CD4-positive, alpha-beta T cell treated with Interleukin-17A for 4 hours (primary cell): ENCODE results near the gene SAT2.

Experiments used
- DNase-seq: peaks from one replicate; pipeline ENCODE4 v3.0.0-alpha.2; 2020; ENCODE audit warnings: mixed read lengths

SAT2 gene

DNA sequence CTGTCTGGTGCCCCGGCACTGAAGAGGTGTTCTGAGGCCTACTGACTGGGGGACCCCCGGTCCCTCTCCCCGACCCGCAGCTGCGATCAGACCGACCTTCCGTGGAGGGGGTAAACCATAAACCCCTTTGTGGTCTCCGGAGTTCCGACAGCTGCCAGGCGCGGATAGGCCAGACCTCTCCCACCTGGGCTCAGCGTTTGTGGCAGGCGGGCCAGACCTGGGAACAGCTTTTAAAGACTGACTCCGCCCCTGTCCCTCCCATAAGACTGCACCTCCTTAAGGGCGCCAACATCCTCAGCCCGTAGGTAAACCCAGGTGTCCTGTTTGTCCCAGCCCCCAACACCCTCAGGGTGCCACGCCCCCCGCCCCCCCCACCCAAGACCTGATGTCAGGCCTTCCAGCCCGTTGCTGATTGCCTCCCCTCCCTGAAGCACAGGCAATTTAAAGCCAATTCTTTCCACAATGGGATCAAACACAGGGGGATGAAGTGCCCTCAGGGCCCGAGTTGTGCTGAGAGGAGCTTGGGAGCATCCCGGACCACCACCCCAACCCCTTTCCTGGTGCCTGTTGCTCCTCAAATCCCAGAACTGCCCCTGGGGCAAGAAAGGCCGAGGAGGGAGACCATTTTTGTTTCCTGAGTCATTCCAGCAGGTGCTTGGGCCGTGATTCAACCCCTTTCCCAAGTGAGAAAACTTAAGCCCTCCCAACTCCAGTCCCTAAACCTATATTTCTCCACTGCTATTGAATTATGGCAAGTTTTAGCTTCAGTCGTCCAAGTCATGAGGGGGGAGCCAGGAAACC, 37.5 kb downstream of the SAT2 start, which contains the start of gene SOX15:
Gene SOX15, minus strand, starts transcription at position 204 of the 801 bp plus-strand sequence. CDS start 418 bp downstream, outside the sequence.
- DNase-seq = no peak

DNA sequence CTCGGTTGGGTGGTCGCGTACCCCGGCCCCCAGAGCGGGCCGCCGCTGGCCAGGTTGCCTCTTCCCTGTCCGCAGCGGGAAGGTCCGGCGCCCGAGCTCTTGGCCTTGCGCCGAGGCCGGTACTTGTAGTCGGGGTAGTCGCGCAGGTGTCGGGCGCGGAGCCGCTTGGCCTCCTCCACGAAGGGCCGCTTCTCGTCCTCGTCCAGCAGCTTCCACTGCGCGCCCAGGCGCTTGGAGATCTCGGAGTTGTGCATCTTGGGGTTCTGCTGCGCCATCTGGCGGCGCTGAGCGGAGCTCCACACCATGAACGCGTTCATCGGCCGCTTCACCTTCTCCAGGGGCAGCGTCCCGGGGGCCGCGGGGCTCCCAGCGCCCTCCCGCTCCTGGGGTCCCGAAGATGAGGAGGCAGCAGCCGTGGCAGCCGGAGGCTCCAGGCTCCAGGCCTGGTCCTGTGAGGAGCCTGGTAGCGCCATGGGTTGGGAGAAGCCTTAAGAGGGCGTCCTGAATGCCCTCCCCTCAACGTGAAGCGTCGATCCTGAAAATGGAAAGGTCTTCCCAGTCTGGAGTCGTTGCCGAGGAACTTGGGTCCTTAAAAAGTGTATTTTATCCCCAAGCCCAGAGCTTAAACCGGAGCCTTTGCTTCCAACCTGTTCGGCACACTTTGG, 38.3 kb downstream of the SAT2 start:
- peak; percentile 79 for DNase-seq

DNA sequence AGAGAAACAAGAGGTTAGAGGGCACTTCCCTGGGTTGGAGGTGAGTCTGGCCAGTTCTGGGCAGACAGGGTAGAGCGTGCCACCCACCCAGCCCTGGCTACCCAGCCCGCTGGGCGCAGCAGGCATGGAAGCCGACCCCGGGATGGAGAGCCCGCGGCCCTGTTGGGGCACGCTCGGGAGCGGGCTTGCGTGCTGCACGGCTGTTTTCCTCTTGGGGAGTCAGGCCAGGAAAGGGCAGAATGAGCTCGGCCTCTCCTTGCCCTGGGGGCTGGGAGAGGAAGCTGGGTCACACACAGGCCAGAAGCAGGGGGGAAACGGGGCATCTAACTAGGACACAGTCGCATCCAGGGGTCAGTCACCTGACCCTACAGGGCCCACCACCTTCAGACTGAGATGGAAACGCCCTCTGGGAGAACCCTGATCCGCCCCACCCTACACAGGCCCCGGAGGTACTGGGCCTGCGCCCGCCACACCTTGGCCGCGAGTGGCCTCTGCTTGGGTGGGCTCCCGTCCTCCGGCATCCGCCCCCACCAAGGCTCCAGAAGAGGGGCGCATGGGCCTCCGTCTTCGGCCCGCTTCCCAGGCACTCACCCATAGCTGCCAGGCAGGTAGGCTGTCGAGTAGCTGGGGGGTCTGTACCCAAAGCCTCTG, 38.9 kb downstream of the SAT2 start:
- DNase-seq = no peak

DNA sequence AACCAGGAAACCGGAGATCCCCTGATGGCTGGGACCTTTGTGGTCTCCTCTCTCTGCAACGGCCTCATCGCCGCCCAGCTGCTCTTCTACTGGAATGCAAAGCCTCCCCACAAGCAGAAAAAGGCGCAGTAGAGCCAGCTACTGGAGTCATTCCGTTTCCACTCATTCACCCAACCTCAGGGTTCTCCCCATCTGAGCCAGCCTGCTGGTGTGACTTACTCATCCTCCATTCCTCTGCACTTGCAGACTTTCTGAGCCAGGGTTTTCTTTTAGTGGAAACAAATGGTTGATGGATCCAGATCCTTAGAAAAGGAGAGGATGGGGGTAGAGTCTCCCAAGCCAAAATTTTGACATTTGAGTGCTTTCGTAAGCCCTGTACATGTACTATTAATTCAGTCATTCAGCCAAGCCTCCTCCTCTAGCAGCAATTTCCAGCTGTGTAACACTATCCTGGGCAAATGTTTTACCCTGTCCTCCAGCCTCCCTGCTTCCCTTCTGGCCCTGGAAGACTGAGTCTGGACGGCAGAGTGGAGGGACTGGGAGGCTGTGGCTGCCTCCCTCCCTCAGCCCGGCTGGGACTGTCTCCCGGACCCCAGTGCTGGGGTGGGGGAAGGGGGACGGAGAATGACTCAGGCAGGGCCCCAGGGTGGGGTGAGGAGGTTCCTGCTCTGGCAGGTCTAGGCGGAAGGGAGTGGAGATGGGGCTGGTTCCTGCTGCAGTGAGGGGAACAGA, 40.0 kb downstream of the SAT2 start:
- no peak for DNase-seq

DNA sequence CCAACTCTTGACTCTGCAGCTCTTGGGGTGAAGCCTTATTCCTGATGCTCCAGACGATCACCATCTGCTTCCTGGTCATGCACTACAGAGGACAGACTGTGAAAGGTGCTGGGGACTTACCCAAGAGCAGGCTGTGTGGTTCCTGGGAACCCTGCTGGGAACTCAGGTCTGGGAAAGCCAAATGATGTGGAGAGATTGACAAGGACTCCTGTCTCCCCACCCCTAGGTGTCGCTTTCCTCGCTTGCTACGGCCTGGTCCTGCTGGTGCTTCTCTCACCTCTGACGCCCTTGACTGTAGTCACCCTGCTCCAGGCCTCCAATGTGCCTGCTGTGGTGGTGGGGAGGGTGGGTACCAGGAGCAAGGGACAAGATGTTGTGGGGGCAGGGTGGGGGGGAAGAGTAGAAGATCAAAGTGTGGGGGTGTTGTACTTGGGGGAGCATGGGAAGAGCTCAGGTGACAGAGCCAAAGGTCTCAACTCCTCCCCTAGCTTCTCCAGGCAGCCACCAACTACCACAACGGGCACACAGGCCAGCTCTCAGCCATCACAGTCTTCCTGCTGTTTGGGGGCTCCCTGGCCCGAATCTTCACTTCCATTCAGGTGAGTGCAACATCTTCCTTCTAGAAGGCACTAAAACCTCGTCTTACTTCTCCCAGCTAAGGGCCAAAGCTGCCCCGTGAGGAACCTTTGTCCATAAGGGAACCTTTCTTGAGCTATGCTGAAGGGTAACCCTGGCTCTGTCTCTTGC, 40.8 kb downstream of the SAT2 start:
- no peak for DNase-seq

DNA sequence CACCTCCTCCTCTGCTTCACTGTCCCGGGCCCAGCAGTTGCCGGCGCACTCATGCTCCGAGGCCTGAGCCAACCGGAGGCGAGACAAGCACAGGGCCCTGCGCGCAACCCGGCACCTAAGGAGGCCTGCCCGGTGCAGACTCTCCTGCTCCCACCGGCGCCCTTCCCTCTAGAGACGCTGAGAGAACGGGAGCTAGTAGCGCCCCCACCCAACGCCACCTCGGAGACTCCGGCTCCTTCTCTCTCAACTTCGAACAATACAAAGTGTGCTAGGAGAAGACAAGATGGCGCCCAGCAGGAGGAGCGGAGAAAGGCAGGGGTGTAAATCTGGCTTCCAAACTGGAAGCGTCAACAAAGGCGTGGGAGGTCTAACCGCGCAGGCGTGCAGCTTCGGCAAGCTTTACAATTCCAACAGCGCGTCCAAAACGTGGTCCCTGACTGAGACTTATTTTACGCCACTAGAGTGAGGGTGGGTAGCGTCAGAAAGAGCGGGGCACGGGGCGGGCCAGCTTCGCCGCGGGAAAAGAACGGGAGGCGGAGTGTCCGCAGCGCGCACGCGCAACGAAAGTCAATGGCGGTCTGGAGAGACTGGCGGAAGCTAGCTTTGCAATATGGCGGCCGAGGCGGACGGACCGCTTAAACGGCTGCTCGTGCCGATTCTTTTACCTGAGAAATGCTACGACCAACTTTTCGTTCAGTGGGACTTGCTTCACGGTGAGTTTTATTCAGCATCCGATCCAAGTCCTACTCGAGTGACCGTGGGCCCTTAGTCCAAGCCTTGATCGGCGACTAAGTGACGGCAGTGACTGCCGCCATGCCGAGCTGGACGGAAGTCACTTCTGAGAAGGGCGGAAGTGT, 44.1 kb downstream of the SAT2 start, which contains the start of gene MPDU1:
Gene MPDU1, plus strand, starts transcription at position 600 of the 857 bp plus-strand sequence. Its CDS starts 11 bp downstream, at position 611.
- peak; percentile 96 for DNase-seq

DNA sequence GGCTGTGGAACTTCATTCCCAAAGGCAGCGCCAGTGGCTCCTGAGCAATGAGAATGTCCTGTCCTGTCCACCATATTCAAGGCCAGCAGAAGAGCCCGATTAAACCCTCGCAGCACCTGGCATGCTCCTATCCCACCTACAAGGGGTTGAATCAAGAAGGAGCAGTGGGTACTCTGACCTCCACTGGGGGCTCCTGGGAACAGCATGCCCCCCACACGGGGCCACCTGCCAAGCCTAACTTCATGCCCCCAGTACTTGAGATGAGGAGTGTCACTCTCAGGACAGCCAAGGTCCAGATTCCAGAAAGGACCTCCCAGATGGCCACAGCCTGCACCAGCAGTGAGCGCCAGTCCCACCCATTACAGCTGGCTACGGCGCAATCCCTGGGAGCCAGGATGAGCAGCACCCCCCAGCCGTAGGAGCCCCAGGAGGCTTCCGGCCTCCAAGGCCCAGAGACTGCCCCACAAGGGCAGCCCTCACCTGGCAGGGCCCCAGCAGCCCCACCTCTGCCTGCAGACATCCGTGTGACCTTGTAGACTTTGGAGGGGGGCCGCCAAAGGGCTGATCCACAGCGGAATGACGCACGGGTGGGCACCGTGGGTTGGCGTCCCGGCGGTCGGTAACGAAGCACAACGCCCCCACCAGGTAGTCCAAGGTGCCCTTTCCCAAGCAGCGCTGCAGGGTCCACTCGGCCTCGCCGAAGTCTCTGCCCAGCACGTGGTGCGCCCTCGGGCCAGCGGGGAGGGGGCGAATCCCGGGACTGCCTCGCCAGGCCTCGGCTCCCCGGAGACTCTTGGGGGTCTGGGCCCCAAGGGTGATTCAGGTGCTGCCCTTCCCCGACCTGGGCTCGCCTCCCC, 45.0 kb downstream of the SAT2 start:
- no peak for DNase-seq

DNA sequence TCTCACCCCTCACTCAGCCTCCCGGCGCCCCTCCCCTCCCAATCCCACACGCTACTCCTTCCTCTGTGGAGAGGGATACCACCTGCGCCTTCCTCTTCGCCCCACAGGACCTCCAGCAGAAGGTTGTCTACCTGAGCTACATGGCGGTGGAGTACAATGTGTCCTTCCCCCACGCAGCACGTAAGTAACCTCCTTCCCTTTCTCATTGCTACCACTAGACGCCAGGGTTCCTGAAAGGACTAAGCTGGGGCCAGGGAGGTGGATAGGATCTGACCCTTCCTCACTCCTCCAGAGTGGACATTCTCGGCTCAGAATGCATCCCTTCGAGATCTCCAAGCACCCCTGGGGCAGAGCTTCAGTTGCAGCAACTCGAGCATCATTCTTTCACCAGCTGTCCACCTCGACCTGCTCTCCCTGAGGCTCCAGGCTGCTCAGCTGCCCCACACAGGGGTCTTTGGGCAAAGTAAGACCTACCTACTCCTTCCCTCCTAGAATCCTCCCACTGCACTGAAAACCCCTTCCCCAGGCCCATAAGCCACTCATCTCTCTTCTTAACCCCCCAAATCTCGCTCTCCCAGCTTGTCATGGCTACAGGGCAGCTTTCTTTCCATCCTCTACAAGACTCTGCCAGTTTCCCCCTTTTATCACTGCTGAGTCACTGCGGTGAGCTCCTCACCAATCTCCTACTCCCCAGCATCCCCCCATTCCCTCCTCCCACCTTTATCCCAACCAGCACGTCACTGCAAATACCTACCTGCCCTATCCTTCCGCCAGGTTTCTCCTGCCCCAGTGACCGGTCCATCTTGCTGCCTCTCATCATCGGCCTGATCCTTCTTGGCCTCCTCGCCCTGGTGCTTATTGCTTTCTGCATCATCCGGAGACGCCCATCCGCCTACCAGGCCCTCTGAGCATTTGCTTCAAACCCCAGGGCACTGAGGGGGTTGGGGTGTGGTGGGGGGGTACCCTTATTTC, 46.7 kb downstream of the SAT2 start:
- DNase-seq = no peak

DNA sequence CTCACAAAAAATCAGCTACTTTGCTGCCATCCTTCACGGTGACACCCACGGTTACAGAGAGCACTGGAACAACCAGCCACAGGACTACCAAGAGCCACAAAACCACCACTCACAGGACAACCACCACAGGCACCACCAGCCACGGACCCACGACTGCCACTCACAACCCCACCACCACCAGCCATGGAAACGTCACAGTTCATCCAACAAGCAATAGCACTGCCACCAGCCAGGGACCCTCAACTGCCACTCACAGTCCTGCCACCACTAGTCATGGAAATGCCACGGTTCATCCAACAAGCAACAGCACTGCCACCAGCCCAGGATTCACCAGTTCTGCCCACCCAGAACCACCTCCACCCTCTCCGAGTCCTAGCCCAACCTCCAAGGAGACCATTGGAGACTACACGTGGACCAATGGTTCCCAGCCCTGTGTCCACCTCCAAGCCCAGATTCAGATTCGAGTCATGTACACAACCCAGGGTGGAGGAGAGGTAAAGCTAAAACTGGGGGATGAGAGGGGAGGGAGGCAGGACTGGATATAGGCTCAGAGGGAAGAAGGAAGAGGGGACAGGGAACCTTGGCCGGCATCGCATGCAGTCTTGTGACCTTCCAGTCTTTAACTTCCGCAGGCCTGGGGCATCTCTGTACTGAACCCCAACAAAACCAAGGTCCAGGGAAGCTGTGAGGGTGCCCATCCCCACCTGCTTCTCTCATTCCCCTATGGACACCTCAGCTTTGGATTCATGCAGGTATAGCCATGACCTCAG, 47.6 kb downstream of the SAT2 start:
- DNase-seq = no peak

DNA sequence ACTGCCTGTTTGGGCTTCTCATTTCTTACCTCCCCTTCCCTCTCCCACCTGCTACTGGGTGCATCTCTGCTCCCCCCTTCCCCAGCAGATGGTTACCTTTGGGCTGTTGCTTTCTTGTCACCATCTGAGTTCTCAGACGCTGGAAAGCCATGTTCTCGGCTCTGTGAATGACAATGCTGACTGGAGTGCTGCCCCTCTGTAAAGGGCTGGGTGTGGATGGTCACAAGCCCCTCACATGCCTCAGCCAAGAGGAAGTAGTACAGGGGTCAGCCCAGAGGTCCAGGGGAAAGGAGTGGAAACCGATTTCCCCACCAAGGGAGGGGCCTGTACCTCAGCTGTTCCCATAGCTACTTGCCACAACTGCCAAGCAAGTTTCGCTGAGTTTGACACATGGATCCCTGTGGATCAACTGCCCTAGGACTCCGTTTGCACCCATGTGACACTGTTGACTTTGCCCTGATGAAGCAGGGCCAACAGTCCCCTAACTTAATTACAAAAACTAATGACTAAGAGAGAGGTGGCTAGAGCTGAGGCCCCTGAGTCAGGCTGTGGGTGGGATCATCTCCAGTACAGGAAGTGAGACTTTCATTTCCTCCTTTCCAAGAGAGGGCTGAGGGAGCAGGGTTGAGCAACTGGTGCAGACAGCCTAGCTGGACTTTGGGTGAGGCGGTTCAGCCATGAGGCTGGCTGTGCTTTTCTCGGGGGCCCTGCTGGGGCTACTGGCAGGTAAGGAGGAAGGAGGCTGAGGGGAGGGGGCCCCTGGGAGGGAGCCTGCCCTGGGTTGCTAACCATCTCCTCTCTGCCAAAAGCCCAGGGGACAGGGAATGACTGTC, 48.4 kb downstream of the SAT2 start, which contains the start of gene CD68:
Gene CD68, plus strand, starts transcription at position 638 of the 833 bp plus-strand sequence. Its CDS starts 40 bp downstream, at position 678.
- DNase-seq = peak; percentile 68

DNA sequence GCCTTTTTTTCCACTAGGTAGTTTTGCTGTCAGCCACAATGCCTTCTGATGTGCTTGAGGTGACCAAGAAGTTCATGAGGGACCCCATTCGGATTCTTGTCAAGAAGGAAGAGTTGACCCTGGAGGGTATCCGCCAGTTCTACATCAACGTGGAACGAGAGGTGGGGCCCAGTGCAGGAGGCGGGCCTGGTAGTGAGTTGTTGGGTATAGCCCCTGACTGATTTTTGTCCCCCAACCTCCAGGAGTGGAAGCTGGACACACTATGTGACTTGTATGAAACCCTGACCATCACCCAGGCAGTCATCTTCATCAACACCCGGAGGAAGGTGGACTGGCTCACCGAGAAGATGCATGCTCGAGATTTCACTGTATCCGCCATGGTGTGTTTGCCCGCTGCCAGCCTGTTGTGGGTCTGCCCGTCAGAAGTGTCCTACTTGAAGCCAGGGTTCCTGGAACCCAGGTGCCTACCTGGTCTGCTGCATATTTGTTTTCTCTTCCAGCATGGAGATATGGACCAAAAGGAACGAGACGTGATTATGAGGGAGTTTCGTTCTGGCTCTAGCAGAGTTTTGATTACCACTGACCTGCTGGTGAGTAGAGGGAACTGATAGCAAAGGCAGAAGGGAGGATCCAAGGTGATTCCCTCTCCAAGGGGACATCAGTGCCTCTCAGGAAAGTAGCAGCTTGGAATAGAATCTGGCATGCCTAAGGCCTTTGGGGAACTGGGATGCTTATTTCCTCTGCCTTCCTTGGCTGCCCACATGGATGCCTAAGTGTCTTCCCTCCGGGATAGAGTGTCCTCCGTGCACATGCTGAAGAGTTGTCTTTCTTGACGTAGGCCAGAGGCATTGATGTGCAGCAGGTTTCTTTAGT, 50.1 kb downstream of the SAT2 start:
- no peak for DNase-seq

DNA sequence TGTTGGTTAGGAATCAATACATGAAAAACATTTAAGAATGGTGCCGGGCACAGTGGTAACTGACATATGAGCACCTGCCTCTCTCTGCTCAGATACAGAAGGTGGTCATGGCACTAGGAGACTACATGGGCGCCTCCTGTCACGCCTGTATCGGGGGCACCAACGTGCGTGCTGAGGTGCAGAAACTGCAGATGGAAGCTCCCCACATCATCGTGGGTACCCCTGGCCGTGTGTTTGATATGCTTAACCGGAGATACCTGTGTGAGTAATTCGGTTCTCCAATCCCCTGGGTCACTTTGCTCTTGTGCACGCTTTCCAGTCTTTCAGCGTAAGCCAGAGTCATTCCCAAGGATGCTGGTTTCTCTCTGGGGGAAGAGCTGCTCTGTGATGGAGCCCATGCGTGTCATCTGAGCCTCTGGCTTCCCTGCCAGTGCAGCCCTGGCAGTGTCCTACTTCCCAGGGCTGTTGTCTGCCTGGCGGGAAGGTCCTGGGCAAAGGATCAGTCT, 51.1 kb downstream of the SAT2 start:
- no peak for DNase-seq
